T-helper 1 cell treated with Interleukin-12 subunit alpha and Interleukin-12 subunit beta and Interleukin-4 antibody, amounts not matched to agents 30 μg/mL and 1 μg/mL, for 36 hours (primary cell): ENCODE results near the gene CMIP.

Source experiments
- H3K27ac Mint-ChIP-seq: one replicate; pipeline ENCODE4 v1.8.0; 2021; ENCODE audit warnings: mild to moderate bottlenecking, mixed read lengths
- H3K27me3 Mint-ChIP-seq: one replicate; pipeline ENCODE4 v1.8.0; 2021; ENCODE audit warnings: low read depth, mixed read lengths
- H3K36me3 Mint-ChIP-seq: one replicate; pipeline ENCODE4 v1.8.0; 2021; ENCODE audit warnings: low read depth, mixed read lengths
- H3K4me1 Mint-ChIP-seq: one replicate; pipeline ENCODE4 v1.8.0; 2021; ENCODE audit warnings: low read depth, mixed read lengths
- H3K4me3 Mint-ChIP-seq: one replicate; pipeline ENCODE4 v1.8.0; 2021; ENCODE audit warnings: mild to moderate bottlenecking, moderate library complexity, mixed read lengths
- H3K9me3 Mint-ChIP-seq: one replicate; pipeline ENCODE4 v1.8.0; 2021; ENCODE audit warnings: mixed read lengths

The CMIP gene

DNA sequence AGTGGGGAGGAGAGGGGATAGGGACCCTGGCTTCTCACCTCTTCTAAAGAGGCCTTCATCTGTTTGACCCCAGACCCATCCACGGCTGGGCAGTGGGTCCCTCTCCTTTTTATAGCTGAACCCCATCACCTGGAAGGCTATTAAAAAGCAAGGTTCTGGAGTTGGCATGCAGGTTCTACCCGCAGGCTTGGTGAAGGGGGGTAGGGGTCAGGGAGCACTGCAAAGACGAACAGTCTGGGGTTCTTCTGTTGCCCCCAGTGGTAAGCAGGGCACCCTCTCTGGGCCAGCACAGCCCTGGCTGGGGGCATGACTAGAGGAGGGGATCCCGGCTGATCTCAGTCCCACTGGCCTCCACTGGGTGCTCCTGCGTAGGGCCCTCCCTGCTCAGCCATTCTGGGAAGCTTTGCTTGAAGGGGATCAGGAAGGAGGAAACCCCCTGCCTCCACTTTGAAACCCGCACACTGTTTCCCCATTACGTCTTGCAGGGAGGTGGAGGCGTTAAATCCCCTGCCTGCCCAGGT lies 13.6 kb downstream of the CMIP start:
- Mint-ChIP-seq H3K9me3 (no peaks in the 10 kb centered on the region), H3K27ac (no peak overlapping the region), H3K4me1 (peaks cover 21% of the 10 kb centered on the region), H3K27me3 (no peaks in the 10 kb centered on the region), H3K36me3 (peaks cover 5% of the 10 kb centered on the region), H3K4me3 (no peak overlapping the region)

DNA sequence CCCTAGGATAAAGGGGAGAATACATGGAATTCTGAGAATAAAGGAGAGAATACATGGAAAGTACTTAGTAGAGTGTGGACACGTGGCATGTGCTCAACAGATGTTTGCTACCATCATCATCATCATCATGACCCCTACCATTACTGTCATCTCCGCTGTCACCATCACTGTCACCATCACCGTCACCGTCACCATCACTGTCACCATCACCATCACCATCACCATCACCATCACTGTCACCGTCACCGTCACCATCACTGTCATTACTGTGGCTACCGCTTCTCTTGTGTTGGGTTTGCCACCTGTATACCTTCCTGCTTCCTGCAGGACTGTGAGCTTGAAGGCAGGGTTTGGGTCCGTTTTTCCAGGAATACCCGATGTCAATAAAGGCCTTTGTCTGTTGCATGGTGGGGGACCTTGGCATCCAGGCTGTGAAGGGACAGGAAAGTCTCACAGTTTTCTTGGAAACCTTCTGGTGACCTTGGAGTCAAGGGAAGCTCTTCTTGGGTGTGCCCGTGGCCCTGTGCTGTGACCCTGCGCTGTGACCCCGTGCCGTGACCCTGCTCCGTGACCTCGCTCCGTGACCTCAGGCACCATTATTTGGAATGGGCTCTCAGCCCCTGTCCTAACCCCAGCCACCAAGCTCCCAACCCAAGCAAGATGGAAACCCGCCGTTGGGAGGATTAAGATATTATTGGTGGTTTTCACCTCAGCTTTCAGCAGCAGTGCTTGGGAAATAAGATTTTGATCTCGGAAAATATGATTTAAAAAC lies 14.4 kb downstream of the CMIP start:
- no peak overlapping the region for H3K4me3 Mint-ChIP-seq
- no peak overlapping the region for H3K27ac Mint-ChIP-seq
- H3K9me3 Mint-ChIP-seq, result no peaks in the 10 kb centered on the region
- H3K36me3 Mint-ChIP-seq, result peaks cover 5% of the 10 kb centered on the region
- H3K4me1 Mint-ChIP-seq, result peaks cover 20% of the 10 kb centered on the region
- no peaks in the 10 kb centered on the region for H3K27me3 Mint-ChIP-seq

DNA sequence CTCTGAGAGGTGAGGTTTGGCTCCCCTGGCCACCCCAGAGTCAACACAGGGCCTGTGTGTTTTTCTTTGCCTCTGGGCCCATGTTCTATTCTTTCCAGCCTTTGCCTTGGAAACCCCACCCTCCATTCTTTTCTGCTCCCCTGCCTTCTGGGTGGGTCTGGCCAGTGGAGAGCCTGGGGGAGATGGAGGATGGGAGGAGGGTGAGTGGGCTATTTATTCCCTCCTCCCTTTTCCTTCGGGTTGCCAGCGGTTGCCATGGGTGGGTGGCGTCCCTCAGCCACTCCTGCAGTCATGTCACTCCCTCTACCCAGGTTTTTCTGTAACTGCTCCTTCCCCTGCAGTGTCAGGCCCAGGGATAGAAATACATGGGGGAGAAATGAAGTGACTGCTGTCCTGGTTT lies 15.5 kb downstream of the CMIP start:
- H3K9me3 Mint-ChIP-seq, result no peaks in the 10 kb centered on the region
- peaks cover 20% of the 10 kb centered on the region for H3K4me1 Mint-ChIP-seq
- H3K36me3 Mint-ChIP-seq, result peaks cover 8% of the 10 kb centered on the region
- no peak overlapping the region for H3K4me3 Mint-ChIP-seq
- H3K27ac Mint-ChIP-seq, result no peak overlapping the region
- no peaks in the 10 kb centered on the region for H3K27me3 Mint-ChIP-seq

DNA sequence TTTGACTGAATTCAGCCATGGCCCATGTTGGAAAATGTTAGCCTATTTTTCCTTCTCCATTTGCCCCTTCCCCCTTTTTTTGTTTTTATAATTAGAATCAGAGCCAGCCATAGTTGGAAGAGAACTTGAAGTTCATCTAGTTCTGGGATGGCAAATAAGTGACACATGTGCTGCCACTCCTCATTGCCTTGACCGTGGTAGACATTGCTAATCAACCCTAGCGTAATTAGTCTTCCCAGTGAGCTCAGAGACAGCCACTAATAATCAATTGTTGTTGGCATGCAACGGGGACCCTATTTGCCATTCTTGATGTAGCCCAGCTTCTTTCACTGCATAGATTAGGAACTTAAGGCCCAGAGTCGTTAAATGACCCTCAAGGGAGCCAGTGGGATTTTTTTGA lies 16.6 kb downstream of the CMIP start:
- H3K4me3 Mint-ChIP-seq, result no peak overlapping the region
- peaks cover 21% of the 10 kb centered on the region for H3K4me1 Mint-ChIP-seq
- H3K36me3 Mint-ChIP-seq, result peaks cover 9% of the 10 kb centered on the region
- no peaks in the 10 kb centered on the region for H3K9me3 Mint-ChIP-seq
- H3K27me3 Mint-ChIP-seq, result no peaks in the 10 kb centered on the region
- H3K27ac Mint-ChIP-seq, result no peak overlapping the region

DNA sequence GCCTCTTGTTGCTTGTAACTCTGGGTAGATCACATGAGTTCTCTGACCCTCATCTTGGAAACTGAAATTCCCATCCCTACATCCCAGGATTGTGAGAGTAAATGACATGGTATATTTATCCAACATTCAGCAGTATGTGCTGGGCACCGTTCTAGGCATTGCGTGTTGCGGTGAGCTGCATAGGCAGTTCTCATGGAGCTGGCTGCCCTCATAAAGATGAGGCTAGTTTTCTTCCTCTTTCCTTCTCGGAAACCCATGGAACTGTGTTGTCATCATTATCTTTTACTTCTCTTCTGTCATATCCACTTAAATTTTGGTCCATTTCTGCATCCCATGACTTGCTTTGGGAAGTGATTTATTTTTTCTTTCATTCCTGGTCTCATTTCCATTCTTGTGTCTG lies 17.2 kb downstream of the CMIP start:
- no peak overlapping the region for H3K27ac Mint-ChIP-seq
- no peaks in the 10 kb centered on the region for H3K9me3 Mint-ChIP-seq
- H3K27me3 Mint-ChIP-seq, result no peaks in the 10 kb centered on the region
- peaks cover 24% of the 10 kb centered on the region for H3K4me1 Mint-ChIP-seq
- peaks cover 10% of the 10 kb centered on the region for H3K36me3 Mint-ChIP-seq
- H3K4me3 Mint-ChIP-seq, result no peak overlapping the region

DNA sequence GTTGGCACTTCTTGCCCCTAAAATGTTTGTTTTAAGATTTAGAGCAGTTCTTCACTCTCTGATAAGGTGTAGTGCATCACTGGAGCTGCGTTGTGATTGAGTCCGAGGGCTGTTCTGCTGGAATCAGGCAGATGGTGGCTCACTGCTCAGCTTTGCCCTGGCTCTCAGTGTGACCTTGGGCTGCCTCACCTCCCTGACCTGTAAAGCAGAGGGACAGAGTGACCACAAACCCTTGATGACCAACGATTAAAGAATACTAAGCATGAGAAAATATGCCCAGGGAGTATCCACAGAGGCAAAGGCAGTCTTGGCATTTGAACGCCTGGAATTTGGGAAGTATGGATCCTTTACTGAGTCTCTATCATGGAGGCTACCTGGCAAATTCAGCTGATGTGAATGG lies 18.1 kb downstream of the CMIP start:
- H3K4me3 Mint-ChIP-seq, result no peak overlapping the region
- H3K27ac Mint-ChIP-seq, result no peak overlapping the region
- H3K4me1 Mint-ChIP-seq, result peaks cover 20% of the 10 kb centered on the region
- no peaks in the 10 kb centered on the region for H3K27me3 Mint-ChIP-seq
- no peaks in the 10 kb centered on the region for H3K9me3 Mint-ChIP-seq
- peaks cover 8% of the 10 kb centered on the region for H3K36me3 Mint-ChIP-seq

DNA sequence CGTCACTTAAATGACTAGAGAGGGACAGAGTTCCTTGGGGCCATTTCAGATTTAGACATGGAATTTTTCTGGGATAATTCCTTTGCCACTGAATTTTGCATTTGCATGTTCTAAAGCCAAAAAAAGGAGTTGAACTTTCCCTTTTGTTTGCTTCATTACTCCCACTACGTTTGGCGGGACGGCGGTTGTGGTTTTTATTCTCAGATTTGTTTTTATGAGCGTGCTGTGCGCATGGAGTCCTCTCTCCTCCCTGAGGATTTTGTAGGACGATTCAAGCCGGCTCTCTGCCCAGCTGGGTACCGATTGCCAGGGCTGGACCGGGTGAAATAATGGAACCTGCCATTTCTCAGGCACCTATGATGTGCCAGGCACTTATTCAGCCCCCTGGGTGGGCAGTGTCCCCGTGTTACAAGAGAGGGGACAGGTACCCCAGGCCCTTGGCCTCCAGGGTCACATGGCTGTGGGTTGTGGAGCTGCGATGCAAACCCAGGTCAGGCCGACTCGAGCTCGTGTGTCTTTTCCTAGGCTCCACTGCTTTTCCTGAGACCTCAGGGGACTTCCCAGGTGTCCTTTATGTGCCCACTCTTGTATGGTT lies 18.8 kb downstream of the CMIP start:
- no peak overlapping the region for H3K27ac Mint-ChIP-seq
- peaks cover 22% of the 10 kb centered on the region for H3K4me1 Mint-ChIP-seq
- H3K4me3 Mint-ChIP-seq, result no peak overlapping the region
- H3K36me3 Mint-ChIP-seq, result peaks cover 8% of the 10 kb centered on the region
- no peaks in the 10 kb centered on the region for H3K9me3 Mint-ChIP-seq
- H3K27me3 Mint-ChIP-seq, result no peaks in the 10 kb centered on the region

DNA sequence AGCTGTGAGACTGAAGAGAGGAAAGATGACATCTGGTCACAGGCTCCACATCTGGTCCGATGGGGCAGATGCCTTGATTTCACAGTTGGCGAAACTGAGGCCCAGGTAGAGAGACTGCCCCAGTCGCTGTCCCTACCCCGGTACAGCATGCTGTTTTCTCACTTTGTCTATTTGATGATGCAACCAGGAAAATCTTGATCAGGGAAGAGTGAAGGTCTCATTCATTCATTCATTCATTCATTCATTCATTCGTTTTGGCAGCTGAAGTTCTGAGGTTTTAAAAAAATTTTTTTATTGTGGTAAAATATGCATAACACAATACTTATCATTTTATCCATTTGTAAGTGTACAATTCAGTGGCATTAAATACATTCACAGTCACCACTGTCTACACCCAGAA lies 19.7 kb downstream of the CMIP start:
- no peak overlapping the region for H3K4me3 Mint-ChIP-seq
- H3K27ac Mint-ChIP-seq, result no peak overlapping the region
- H3K9me3 Mint-ChIP-seq, result no peaks in the 10 kb centered on the region
- peaks cover 30% of the 10 kb centered on the region for H3K4me1 Mint-ChIP-seq
- no peaks in the 10 kb centered on the region for H3K27me3 Mint-ChIP-seq
- H3K36me3 Mint-ChIP-seq, result peaks cover 5% of the 10 kb centered on the region

DNA sequence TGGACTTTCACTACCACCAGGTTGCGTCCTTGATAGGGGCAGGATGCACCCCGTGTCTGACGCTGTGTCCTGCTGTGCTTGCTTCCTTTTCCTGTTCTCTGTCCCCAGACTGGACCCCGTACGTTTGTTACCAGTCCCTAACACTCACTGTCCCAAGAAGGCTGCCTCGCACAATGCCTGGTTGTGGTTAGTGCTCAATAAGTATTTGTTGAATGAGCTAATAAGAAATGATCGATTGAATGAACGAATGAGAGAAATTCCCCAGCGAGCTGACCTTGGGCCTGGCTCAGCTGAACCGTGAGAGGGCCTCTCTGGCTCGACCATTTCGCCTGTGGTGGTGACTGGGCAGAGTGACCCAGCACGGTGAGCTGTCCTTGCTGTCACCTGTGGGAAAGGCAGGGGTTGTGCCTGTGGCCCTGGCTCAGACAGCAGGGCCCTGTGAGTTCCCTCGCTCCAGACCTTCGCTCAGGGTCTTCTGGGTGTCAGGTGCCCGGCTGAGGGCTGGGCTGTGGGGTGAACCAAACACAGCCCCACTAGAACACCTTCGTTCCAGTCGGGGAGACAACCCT lies 20.9 kb downstream of the CMIP start:
- Mint-ChIP-seq H3K4me1 (peaks cover 42% of the 10 kb centered on the region), H3K9me3 (no peaks in the 10 kb centered on the region), H3K4me3 (no peak overlapping the region), H3K27me3 (no peaks in the 10 kb centered on the region), H3K36me3 (peaks cover 5% of the 10 kb centered on the region), H3K27ac (no peak overlapping the region)

DNA sequence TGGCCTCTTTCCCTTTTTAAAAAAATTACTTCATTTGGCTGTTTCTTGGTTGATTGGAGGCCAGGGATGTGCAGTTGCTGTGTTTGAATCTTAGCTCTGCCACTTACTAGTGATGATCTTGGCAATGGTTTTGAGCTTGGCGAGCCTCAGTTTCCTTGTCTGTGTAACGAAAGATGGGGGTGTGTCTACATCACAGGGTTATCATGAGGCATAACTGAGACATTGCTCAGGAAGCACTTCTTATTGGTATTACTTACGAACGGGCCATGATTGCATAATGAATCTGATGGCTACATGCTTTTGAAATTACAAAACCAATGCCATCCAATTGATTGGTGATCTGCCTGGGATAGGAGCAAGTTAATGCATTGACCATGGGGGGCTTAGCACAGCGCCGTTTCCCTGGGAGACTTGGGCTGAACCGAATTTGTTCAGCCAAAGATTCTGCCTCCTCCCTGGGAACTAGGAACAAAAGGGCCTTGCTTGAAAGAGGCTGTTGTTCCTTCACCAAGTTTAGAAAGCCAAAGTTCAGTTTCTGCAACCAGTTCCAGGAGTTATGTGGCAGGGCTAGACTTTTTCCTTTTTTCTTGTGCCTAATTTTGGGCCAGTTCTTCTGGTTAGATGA lies 21.9 kb downstream of the CMIP start:
- H3K36me3 Mint-ChIP-seq, result peaks cover 5% of the 10 kb centered on the region

DNA sequence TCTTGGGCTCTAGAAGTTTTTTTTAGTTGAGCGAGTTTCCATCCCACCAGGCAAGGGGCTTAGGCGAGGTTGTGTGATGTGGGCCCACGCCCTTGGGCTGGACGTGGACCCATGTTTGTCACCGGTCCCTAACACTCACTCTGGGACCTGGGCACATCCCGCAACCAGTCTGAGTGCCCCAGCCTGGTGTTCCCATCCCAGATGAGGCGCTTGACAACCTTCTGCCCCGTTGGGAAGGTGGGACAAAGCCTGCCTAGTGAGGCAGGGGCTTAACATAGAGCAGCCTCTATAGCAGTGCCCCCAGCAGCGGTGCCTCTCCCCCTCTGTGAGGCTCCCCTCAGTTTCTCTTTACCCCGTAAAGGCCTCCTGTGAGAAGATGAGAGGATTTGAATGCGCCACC lies 22.5 kb downstream of the CMIP start:
- no peak overlapping the region for H3K27ac Mint-ChIP-seq
- H3K27me3 Mint-ChIP-seq, result no peaks in the 10 kb centered on the region
- H3K4me3 Mint-ChIP-seq, result no peak overlapping the region
- no peaks in the 10 kb centered on the region for H3K9me3 Mint-ChIP-seq
- peaks cover 45% of the 10 kb centered on the region for H3K4me1 Mint-ChIP-seq
- peaks cover 8% of the 10 kb centered on the region for H3K36me3 Mint-ChIP-seq

More for the DNA sequence above, 21.9 kb downstream of the CMIP start:
- peaks cover 39% of the 10 kb centered on the region for H3K4me1 Mint-ChIP-seq
- no peaks in the 10 kb centered on the region for H3K27me3 Mint-ChIP-seq
- no peak overlapping the region for H3K4me3 Mint-ChIP-seq
- peak overlapping the region; percentile 13 for H3K27ac Mint-ChIP-seq
- H3K9me3 Mint-ChIP-seq, result no peaks in the 10 kb centered on the region

DNA sequence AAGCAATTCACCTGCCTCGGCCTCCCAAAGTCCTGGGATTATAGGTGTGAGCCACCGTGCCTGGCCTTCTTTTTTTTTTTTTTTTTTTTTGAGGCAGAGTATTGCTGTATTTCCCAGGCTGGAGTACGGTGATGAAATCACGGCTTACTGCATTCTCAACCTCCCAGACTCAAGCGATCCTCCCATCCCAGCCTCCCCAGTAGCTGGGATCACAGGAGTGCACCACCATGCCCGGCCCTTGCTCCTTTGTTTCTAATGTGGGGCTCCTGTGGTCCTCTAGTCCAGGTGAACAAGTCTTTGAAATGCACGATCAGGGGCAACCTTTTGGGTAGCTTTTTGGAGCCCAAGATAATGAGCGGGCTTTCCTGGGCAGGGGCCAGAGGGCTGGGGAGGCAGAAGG lies 23.2 kb downstream of the CMIP start:
- no peak overlapping the region for H3K4me3 Mint-ChIP-seq
- peaks cover 43% of the 10 kb centered on the region for H3K4me1 Mint-ChIP-seq
- no peak overlapping the region for H3K27ac Mint-ChIP-seq
- H3K36me3 Mint-ChIP-seq, result peaks cover 10% of the 10 kb centered on the region
- H3K27me3 Mint-ChIP-seq, result no peaks in the 10 kb centered on the region
- H3K9me3 Mint-ChIP-seq, result no peaks in the 10 kb centered on the region

DNA sequence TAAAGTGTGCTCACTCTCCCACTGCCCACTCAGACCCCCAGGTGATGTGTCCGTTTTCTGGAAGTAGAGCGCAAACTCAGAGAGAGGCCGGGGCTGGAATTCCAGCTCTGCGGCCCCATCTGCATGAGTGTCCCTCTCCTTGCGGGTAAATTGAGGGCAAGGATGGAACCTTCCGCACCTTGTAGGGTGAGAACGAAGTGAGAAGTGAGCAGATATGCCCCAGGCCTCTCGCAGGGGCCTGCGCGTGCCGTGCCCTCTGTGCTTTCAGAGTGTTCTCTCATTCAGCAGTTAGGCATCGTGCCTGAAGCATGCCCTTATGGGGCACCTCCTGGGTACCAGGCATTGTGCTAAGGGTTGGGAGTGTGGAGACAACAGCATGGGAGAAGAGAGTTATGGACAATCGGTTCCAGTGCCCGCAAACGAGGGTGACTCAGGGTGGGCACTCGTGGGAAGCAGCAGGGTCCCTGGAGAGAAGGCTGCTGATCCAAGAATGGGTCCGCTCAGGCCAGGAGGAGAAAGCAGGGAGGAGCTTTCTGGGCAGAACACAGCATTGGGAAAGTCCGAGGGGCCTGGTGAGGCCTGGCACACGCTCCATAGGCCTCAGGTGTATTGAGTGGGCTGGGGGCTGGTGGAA lies 23.8 kb downstream of the CMIP start:
- peaks cover 43% of the 10 kb centered on the region for H3K4me1 Mint-ChIP-seq
- no peak overlapping the region for H3K4me3 Mint-ChIP-seq
- H3K27me3 Mint-ChIP-seq, result no peaks in the 10 kb centered on the region
- H3K27ac Mint-ChIP-seq, result peak overlapping the region; percentile 29
- H3K9me3 Mint-ChIP-seq, result no peaks in the 10 kb centered on the region
- H3K36me3 Mint-ChIP-seq, result peaks cover 16% of the 10 kb centered on the region

DNA sequence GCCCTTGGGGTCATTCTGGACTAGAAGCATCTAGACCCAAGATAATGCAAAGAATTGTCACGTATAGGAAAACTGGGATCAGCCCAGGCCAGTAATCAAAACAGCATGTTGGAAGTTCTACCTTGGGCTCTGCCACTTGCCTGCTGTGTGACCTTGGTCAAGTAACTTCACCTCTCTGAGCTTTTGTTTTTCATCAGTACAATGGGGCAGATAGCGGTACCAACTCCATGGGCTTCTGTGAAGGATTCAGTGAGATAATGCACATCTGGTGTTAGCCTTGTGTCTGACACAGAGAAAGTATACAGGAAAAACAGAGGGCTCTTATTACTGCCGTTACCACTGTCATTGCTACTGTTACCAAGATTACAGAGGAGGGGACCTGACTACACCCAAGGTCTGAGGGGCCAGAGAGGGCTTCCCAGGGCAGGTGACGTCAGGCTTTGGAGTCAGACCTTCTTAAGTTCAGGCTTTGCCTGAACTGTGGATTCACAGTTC lies 24.6 kb downstream of the CMIP start:
- no peaks in the 10 kb centered on the region for H3K9me3 Mint-ChIP-seq
- H3K27ac Mint-ChIP-seq, result peak overlapping the region; percentile 91
- H3K27me3 Mint-ChIP-seq, result no peaks in the 10 kb centered on the region
- peak overlapping the region; percentile 73 for H3K4me3 Mint-ChIP-seq
- H3K36me3 Mint-ChIP-seq, result peaks cover 18% of the 10 kb centered on the region
- H3K4me1 Mint-ChIP-seq, result peaks cover 41% of the 10 kb centered on the region
